Fibroblast of villous mesenchyme (primary cell): ENCODE data around the gene HRH2. TPM values are rescaled to one million over a fixed set of nuclear protein-coding genes. Genes with fewer than 3 reads are reported as not detected.

Source experiments
- DNase-seq: peaks from one replicate; pipeline ENCODE4 v3.0.0-alpha.2; 2010; ENCODE audit warnings: low read depth
- H3K4me3 ChIP-seq: 2 replicates; pipeline ENCODE4 v1.5.1; 2011; ENCODE audit warnings: low read depth, mild to moderate bottlenecking, low read length
- total RNA-seq: library from RNA; depleted of rRNA; stranded (reverse); fragments of >200 nt; gene quantifications from 2 replicates; pipeline ENCODE4 v1.2.3, GENCODE V29; 2012
- TF ChIP-seq, protein P1 (sequence below): IDR thresholded peaks from 2 replicates; pipeline ENCODE4 v1.5.1; 2012; ENCODE audit warnings: low read depth, mild to moderate bottlenecking, low read length; ENCODE audit not compliant: insufficient read depth

The HRH2 gene
- total RNA-seq, 1 donor, result not detected

DNA sequence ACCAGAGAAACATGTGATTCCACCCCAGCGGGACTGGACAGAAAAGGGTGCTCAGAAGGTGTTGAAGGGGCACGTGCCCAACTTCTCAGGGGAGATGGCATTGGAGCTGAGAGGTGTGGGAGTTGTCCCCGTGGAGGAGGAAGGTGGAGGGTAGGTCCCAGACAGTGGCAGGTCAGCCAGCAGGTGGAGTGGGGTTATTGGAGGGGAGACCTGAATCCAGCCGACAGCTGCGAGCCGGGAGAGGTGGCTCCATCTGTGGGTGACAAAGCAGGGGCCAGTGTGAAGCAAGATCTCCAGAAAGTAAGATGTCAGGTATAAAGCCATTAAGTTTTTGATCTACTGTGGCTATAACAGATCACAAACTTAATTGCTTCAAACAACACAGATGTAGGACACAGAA lies 75.1 kb downstream of the HRH2 start:
- no peak for DNase-seq
- TF ChIP-seq, protein P1, sequence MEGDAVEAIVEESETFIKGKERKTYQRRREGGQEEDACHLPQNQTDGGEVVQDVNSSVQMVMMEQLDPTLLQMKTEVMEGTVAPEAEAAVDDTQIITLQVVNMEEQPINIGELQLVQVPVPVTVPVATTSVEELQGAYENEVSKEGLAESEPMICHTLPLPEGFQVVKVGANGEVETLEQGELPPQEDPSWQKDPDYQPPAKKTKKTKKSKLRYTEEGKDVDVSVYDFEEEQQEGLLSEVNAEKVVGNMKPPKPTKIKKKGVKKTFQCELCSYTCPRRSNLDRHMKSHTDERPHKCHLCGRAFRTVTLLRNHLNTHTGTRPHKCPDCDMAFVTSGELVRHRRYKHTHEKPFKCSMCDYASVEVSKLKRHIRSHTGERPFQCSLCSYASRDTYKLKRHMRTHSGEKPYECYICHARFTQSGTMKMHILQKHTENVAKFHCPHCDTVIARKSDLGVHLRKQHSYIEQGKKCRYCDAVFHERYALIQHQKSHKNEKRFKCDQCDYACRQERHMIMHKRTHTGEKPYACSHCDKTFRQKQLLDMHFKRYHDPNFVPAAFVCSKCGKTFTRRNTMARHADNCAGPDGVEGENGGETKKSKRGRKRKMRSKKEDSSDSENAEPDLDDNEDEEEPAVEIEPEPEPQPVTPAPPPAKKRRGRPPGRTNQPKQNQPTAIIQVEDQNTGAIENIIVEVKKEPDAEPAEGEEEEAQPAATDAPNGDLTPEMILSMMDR, result no peak
- H3K4me3 ChIP-seq, result no peak overlapping the region

DNA sequence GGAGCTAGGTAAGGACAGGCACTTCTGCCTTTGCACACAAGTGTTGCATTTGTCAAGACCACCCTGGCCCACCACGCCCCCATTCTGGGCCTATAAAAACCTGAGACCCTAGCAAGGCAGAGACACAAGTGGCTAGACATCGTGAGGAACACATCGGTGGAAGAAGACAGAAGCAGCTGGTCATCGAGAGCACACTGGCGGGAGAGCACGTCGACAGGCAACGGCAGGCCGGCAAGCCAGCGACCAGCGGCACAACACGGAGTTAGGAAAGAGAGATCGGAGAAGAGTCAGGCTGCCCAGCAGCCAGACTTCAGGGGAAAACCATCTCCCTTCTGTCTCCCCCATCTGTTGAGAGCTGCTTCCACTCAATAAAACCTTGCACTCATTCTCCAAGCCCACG lies 76.1 kb downstream of the HRH2 start:
- TF ChIP-seq, protein P1, result no peak
- no peak for DNase-seq
- no peak overlapping the region for H3K4me3 ChIP-seq

DNA sequence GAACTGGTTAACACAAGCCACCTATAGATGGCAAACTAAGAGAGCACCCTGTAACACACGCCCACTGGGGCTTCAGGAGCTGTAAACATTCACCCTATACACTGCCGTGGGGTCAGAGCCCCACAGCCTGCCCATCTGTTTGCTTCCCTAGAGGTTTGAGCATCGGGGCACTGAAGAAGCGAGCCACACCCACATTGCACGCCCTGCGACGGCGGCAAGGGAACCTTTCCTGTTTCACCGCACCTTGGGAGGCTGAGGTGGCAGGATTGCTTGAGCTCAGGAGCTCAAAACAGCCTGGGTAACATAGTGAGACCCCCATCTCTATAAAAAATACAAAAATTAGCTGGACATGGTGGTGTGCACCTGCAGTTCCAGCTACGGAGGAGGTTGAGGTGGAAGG lies 76.6 kb downstream of the HRH2 start:
- TF ChIP-seq, protein P1, result no peak
- DNase-seq, result no peak
- no peak overlapping the region for H3K4me3 ChIP-seq

DNA sequence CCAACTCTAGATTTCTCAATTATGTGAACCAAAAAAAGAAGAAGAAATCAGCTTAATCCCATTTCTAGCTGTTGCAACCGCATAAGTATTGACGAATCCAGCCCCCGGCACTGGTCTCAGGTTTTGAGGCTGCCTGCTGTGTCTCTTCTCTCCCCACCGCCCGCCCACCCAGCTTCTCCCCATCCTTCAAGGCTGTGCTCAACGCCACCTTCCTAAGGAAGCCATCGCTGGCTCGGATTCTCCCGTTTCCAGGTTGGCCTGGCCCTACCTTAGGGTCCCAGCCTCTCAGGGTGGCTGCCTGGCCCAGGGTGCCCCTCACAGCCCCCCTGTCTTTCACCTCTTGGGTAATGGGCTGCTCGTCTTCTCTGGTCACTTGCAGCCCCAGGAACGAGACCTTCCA lies 77.8 kb downstream of the HRH2 start:
- TF ChIP-seq, protein P1, result no peak
- DNase-seq, result no peak
- no peak overlapping the region for H3K4me3 ChIP-seq

DNA sequence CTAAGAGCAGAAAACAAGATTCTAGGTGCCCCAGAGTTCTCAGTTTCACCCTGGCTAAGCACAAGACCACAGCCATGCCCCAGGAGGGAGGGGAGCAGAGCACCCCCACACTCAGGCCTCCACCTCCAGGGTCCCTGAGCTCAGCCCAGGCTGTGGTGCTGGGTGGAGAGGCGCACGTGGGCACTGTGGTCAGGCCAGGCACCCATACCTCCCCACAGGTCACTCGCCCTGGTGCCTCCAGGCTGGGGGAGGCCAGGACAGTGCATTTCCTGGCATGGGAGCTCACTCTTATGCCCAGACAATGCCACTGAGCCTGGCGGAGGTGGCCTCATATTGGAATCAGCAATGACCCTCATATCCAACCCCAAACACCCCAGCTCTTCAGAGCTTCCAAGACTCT lies 78.8 kb downstream of the HRH2 start:
- TF ChIP-seq, protein P1, result no peak
- no peak for DNase-seq
- no peak overlapping the region for H3K4me3 ChIP-seq

DNA sequence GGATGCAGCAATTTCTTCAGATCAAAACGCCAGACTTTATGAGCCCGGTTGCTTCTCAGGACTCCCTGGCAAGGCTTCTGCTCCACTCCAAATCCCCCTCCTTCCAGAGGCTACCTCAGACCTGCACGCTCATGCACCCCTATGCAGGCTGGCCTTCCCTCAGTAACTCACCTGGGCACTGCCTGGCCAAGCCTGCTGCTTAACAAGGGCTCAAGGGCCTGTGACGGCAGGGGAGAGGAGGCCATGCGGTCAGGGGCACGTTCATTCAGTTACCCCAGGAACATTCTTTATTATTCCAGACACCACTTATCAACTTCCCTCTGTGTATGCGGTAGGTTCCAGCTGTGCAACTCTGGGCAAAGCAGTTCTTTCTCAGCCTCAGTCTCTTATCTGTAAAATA lies 79.6 kb downstream of the HRH2 start:
- H3K4me3 ChIP-seq, result no peak overlapping the region
- DNase-seq, result no peak
- TF ChIP-seq, protein P1, result no peak

DNA sequence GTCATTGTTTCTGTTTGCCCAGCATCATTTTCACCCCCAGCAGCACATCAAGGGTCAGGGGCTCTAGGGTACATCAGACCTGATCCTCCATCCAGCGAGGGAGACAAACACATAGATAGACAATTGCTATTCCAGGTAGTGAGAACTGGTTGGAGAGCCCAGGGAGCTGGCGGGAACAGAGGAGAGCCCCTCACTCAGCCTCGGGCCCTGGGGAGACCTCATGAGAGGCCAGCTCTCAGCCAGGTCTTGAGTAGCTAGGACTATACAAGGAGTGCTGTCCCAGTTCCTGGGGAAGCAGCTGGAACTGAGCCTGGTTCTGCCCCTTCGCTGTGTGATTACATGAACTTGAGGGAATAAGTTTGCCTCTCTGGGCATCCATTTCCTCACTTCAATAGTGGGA lies 80.3 kb downstream of the HRH2 start:
- no peak for DNase-seq
- no peak overlapping the region for H3K4me3 ChIP-seq
- TF ChIP-seq, protein P1, result no peak
